Stimulated activated CD8-positive, alpha-beta memory T cell treated with anti-CD3 and anti-CD28 coated beads, Interleukin-4, amount 100 ng/mL, for 24 hours (primary cell): ENCODE results near the gene GNAL.

Source experiments
- DNase-seq: peaks from one replicate; pipeline ENCODE4 v3.0.0-alpha.2; 2020; ENCODE audit warnings: low read depth

GNAL gene

DNA sequence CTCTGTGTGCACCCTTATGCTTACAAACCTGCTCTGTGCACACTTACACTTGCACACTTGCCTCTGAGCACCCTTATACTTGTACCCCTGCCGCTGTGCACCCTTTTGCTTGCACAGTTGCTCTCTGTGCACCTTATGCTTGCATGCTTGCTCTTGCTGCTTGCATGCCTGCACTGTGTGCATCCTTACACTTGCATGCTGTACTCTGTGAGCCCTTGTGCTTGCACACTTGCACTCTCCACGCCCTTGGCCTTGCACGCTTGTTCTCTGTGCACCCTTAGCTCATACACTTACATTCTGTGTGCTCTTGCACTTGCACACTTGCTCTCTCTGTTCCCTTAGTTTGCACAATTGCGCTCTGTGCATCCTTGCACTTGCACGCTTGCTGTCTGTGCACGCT, 78.3 kb downstream of the GNAL start:
- DNase-seq, result no peak

DNA sequence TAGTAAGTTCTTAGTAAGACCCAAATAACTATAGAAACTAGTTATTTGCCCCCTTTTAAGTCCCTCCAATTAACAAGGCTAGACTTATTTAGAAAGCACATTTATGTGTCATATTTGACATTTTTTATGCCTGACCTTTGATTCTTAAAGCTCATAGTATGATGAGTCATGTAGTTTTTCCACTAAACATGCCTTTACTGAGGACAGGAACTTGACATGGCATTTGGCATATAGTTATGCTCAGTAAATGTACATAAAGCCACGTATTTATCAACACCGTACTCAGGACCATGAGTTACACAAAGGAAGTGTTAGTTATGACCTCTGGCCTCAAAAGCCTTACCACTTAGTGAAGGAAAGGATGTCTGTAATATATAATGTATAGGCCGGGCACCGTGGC, 78.9 kb downstream of the GNAL start:
- no peak for DNase-seq

DNA sequence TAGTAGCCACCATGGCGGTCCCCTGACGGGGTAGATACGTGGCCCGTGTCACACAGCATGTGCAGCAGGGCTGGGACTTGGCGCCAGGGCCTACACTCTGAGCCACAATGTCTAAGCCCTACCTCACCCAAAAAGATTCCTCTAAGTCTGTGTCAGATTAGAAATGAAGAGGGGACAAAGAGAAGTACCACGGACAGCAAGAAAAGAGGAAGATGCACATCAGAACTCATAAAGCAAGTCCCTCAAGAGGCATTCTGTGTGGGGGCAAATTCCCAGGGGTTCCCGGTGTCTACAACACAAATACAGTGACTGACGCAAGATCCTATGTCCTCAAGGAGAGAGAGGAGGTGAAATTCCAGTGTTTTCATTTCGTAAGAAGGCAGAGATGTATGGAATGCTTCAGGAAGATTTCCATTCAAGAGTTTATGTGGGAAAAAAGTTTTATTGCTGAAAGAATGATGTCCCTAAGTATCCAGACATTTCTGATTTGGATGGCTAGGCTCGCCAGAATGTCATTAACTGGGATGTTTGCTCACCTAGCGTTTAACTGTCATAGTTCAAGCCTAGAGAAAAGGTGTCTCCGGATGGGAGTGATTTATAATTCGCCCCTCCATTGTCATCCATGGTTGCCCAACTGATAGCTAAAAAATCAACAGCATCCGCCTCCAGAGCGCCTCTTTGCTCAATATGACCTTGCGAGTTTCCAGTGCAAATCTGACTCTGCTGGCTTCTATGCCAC, 86.5 kb downstream of the GNAL start:
- no peak for DNase-seq

GRCh38 chr18:11780042-11780441, 91.0 kb downstream of the GNAL start:
- no peak for DNase-seq

DNA sequence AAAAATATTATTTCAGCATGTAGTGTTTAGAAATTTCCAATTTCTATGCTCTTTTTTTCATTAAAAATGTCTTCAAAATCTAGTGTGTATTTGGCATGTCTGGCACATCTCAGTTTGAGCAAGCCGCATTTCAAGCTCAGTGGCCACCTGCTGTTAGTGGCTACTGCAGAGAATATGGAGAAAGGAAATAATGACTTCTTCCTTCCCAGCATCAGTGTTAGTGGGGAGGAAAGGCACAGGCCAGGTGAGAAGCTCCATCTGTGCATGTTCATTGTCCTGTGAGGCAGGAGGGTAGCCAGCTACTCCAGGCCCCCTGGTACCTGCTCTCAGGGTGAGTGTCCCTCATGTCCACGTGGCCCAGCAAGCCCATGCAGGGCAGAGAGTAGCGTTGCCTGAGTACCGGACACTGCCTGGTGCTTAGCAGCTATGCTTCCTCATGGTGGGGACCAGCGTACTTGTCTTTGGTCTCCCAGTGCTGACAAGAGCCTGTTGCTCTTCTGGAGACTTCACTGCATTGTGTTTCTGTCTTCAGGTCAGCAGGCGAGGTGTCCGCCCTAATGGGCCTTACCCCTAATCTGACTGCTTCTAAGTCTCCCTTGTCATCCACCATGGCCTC, 94.8 kb downstream of the GNAL start:
- DNase-seq, result no peak

DNA sequence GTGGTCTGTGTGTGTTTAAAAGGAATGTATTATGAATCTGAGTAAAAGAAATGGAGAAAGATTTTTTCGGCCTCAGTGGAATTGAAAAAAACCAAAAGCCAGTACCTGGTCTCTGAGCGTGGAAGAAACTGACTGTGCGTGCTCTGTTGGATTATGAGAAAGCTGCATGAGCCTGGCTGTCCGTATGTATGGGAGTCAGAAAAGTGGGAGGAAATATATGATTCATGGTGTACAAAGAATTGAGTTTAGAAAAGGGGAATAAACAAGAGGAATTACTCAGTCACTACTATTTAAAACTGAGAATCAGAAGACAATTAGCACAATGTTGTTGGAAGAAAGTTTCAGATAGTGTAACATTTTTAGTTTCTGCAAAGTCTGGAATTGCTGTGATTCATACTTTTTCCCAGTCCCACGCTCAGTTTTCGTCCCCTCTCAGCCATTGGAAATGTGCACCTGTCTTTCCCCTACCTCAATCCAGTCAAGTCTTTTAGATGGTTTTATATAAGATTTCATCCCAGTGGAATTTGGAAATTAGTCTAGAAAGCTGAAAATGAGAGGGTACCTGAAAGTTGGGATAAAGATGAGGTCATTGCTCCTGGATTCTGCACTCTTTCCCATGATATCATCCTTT, 95.7 kb downstream of the GNAL start:
- DNase-seq, result no peak

- no peak for DNase-seq
These were observed 96.5 kb downstream of the GNAL start for GRCh38 chr18:11785444-11786055.

DNA sequence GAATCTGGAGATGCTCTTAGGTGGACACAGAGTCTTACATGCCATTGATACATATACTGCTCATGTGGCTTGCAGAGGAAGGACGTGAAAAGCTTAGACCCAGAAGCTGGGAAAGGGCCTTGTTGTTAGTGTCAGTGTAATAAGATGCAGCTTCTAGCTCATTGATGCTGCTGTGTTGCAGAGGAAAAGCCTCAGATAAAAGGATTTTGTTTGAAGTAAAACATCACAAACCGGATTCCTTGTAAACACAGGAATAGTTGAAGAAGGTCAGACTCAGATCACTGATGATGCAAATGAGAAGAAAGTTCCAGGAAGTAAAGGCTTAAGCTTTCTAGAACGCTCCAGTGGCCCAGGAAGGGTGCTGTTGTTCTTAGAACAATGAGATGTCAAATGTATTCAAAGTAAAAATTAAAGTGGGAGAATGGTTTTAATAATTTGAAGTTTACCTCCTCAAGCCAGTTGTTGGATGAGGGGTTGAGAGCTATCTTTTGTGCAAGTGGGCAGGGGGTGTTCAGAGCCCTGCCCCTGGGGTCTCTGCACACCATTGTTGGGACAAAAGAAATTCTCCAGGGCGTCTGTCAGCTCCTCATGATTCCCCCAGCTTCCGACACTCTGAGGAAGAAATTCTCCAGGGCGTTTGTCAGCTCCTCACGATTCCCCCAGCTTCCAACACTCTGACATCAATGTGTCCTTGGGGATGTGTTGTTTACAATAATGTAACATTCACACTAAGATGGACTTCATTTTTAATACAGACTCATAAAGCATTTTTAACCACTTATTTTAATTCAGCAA, 100.8 kb downstream of the GNAL start:
- no peak for DNase-seq

DNA sequence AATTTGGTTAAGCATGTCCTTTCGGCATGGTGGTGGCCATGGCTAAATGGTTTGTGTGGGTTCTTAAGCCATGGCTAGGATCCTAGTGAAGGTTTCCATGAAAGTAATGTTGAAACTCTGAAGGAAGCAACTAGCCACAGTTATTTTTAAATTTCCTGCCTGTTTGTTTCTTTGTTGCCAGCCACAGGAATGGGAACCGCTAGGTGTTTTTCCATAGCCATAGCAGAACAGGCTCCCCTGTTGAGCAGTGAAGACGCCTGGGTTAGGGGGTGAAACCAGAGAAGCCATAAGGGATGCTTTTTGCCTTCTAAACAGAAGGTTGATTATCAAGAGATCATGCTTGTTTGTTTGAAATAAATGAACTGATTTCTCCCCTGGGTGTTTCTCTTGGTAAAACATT, 102.1 kb downstream of the GNAL start:
- no peak for DNase-seq

- DNase-seq, result no peak
These were observed 103.6 kb downstream of the GNAL start for GRCh38 chr18:11792632-11793031.

DNA sequence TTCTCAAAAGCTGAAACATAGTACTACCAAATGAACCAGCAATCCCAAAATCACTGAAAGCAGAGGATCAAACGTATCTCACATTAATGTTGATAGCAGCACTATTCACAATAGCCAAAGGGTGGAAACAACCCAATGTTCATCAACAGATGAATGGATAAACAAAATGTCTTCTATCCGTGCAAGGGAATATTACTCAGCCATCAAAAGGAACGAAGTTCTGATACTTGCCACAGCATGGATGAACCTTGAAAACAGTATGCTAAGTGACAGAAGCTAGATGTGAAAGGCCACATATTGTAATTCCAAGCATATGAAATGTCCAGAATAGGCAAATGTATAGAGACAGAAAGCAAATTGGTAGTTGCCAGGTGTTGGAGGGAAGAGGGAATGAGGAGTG, 105.1 kb downstream of the GNAL start:
- no peak for DNase-seq

GRCh38 chr18:11795916-11796315, 106.9 kb downstream of the GNAL start:
- no peak for DNase-seq

GRCh38 chr18:11798271-11798670, 109.2 kb downstream of the GNAL start:
- DNase-seq, result no peak

DNA sequence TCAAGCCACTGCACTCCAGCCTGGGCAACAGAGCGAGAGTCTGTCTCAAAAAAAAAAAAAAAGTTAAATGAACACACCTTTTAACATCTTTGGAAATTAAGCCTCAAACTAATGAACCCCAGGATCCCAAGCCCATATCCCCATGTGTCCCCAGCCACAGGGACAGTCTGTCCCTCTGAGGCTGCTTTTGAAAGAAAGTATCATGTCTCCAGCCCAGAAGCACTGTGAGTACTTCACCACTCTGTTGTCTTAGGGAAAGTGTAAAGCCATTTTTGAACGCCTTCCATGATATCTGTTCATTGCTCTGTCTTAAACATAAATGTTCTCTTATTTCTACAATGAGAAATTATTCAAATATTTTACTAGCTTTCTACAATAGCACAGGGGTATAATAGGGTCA, 110.0 kb downstream of the GNAL start:
- no peak for DNase-seq

DNA sequence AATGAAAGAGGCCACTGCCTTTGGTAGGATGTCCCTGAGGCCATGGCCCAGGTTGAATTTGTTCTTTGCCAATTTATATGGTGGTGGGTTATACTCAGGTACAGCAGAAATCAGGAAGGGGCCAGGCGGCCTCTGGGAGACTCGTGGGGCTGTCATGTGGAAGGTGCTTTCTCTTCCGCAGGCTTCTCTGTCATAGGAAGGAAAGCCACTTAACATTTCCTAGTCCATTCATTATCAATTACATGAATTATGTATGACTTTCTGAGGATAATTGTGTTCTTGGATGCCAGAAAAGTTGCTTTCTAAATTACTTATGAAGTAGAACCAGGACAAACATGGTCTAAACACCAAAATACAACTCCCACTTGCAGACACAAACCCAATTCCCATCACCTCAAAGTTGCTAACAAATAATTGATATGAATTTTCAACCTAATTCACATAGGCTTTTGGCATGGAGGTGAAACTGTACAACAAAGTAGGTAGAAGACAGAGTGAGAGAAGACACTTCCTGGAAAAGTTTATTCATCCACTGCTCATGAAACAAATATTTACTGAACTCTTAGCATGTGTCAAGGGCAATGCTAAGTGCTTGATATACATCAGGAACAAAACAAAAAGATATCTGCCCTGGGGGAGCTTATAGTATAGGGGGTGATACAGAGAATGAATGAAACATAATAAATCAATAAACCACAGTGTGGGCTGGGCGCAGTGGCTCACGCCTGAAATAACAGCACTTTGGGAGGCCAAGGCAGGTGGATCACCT, 111.7 kb downstream of the GNAL start:
- no peak for DNase-seq

GRCh38 chr18:11801573-11801972, 112.5 kb downstream of the GNAL start:
- no peak for DNase-seq

- DNase-seq, result no peak
These were observed 113.1 kb downstream of the GNAL start for GRCh38 chr18:11802158-11802557.

- DNase-seq, result no peak
These were observed 113.5 kb downstream of the GNAL start for GRCh38 chr18:11802586-11802985.

- DNase-seq, result no peak
These were observed 118.2 kb downstream of the GNAL start for GRCh38 chr18:11807233-11807632.

DNA sequence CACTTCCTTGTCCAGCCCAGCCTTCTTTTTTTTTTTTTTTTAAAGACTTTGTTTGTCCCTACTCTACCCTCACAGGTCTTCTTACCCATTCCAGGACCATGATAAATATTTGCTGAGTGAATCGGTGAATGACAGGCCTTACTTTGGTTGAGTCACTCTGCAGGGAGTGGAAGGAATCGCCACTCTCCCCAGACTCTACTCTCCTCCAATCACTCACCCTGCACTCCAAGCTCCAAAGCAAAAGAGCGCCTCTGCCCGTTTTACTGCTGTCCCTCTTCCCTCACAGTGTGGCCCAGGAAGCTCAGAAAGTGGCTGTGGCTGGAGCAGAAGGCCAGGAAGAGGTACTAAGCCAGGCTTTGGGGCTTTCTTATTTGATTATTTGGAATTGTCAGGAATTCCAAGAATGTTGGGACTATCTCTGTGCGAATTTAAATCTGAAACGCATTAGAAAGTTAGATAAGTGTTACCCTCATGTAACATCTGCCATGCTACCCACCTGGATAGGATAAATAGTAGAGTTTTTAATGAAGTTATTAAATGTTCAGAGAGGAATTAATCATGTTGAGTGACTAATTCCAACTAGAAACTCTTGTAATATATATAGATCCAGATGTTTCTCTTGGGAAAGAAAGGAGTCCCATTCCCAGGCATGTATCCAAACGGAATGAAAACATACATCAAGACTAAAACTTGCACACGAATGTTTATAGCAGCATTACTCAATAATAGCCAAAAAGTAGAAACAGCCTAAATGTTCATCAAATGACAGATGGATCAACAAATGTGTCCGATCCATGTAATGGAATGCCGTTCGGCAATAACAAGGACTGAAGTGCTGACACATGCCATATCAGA, 119.2 kb downstream of the GNAL start:
- DNase-seq, result no peak

- DNase-seq, result no peak
These were observed 120.8 kb downstream of the GNAL start for GRCh38 chr18:11809895-11810294.
